ENCODE data around the gene PRSS48. TPM values are rescaled to one million over a fixed set of nuclear protein-coding genes. Genes with fewer than 3 reads are reported as not detected.

Gene PRSS48
- total RNA-seq, 1 donor from 2014 or later, result not detected

- H3K4me1 Mint-ChIP-seq (ENCODE audit: low read depth), result peaks cover 23% of the 10 kb centered on the region
- no peaks in the 10 kb centered on the region for H3K27me3 Mint-ChIP-seq (ENCODE audit: low read depth)
- H3K4me3 Mint-ChIP-seq (ENCODE audit: unreplicated experiment), result no peak overlapping the region
- peaks cover 2% of the 10 kb centered on the region for H3K9me3 Mint-ChIP-seq (ENCODE audit: low read depth)
- no peak for TF ChIP-seq CTCF (IDR thresholded peaks at IDR 0.05)
- no peak for DNase-seq (ENCODE audit: low spot score)
- H3K27ac Mint-ChIP-seq (ENCODE audit: unreplicated experiment), result peak overlapping the region; percentile 42
- peaks cover 1% of the 10 kb centered on the region for H3K36me3 Mint-ChIP-seq (ENCODE audit: low read depth)
These were observed 20.2 kb downstream of the PRSS48 start for GRCh38 chr4:151297170-151297569.

GRCh38 chr4:151302432-151302831 lies 25.5 kb downstream of the PRSS48 start:
- H3K4me3 Mint-ChIP-seq (ENCODE audit: unreplicated experiment), result no peak overlapping the region
- peaks cover 31% of the 10 kb centered on the region for H3K4me1 Mint-ChIP-seq (ENCODE audit: low read depth)
- no peak for TF ChIP-seq CTCF (IDR thresholded peaks at IDR 0.05)
- H3K27me3 Mint-ChIP-seq (ENCODE audit: low read depth), result no peaks in the 10 kb centered on the region
- peaks cover 3% of the 10 kb centered on the region for H3K36me3 Mint-ChIP-seq (ENCODE audit: low read depth)
- H3K27ac Mint-ChIP-seq (ENCODE audit: unreplicated experiment), result no peak overlapping the region
- peaks cover 9% of the 10 kb centered on the region for H3K9me3 Mint-ChIP-seq (ENCODE audit: low read depth)
- DNase-seq (ENCODE audit: low spot score), result no peak

- Mint-ChIP-seq H3K9me3 (ENCODE audit: low read depth) (peaks cover 9% of the 10 kb centered on the region), H3K36me3 (ENCODE audit: low read depth) (peaks cover 3% of the 10 kb centered on the region), H3K27ac (ENCODE audit: unreplicated experiment) (no peak overlapping the region)
These were observed 27.3 kb downstream of the PRSS48 start for GRCh38 chr4:151304226-151304625.

GRCh38 chr4:151304755-151305154 lies 27.8 kb downstream of the PRSS48 start:
- H3K9me3 Mint-ChIP-seq (ENCODE audit: low read depth), result peaks cover 9% of the 10 kb centered on the region
- H3K27me3 Mint-ChIP-seq (ENCODE audit: low read depth), result no peaks in the 10 kb centered on the region
- DNase-seq (ENCODE audit: low spot score), result no peak
- peaks cover 23% of the 10 kb centered on the region for H3K4me1 Mint-ChIP-seq (ENCODE audit: low read depth)
- no peak overlapping the region for H3K4me3 Mint-ChIP-seq (ENCODE audit: unreplicated experiment)
- H3K27ac Mint-ChIP-seq (ENCODE audit: unreplicated experiment), result no peak overlapping the region
- peaks cover 3% of the 10 kb centered on the region for H3K36me3 Mint-ChIP-seq (ENCODE audit: low read depth)
- TF ChIP-seq CTCF (IDR thresholded peaks at IDR 0.05), result no peak

More at GRCh38 chr4:151304226-151304625, 27.3 kb downstream of the PRSS48 start:
- no peak overlapping the region for H3K4me3 Mint-ChIP-seq (ENCODE audit: unreplicated experiment)
- no peak for TF ChIP-seq CTCF (IDR thresholded peaks at IDR 0.05)
- no peaks in the 10 kb centered on the region for H3K27me3 Mint-ChIP-seq (ENCODE audit: low read depth)
- H3K4me1 Mint-ChIP-seq (ENCODE audit: low read depth), result peaks cover 23% of the 10 kb centered on the region
- no peak for DNase-seq (ENCODE audit: low spot score)

GRCh38 chr4:151310124-151310728 lies 33.3 kb downstream of the PRSS48 start:
- H3K36me3 Mint-ChIP-seq (ENCODE audit: low read depth), result peaks cover 1% of the 10 kb centered on the region
- no peak overlapping the region for H3K4me3 Mint-ChIP-seq (ENCODE audit: unreplicated experiment)
- H3K9me3 Mint-ChIP-seq (ENCODE audit: low read depth), result peaks cover 2% of the 10 kb centered on the region
- no peaks in the 10 kb centered on the region for H3K27me3 Mint-ChIP-seq (ENCODE audit: low read depth)
- DNase-seq (ENCODE audit: low spot score), result no peak
- peaks cover 32% of the 10 kb centered on the region for H3K4me1 Mint-ChIP-seq (ENCODE audit: low read depth)
- H3K27ac Mint-ChIP-seq (ENCODE audit: unreplicated experiment), result no peak overlapping the region
- TF ChIP-seq CTCF (IDR thresholded peaks at IDR 0.05), result no peak
